ENCODE measurements around the gene CAND2. TPM values are rescaled to one million over a fixed set of nuclear protein-coding genes. Genes with fewer than 3 reads are reported as not detected.

CAND2 gene
- total RNA-seq, 6 experiments from 2014 or later: 4.5 to 10.5 (median 8.3) TPM

GRCh38 chr3:12791430-12791829 lies 5.0 kb upstream of the CAND2 start:
- Mint-ChIP-seq H3K9me3 (no peaks in the 10 kb centered on the region), H3K36me3 (ENCODE audit: low read depth) (no peaks in the 10 kb centered on the region), H3K27me3 (ENCODE audit: insufficient read depth) (peaks cover 13% of the 10 kb centered on the region), H3K27ac (no peak overlapping the region), H3K4me1 (ENCODE audit: low read depth) (peaks cover 6% of the 10 kb centered on the region), H3K4me3 (no peak overlapping the region)
- no peak for DNase-seq
- no peak for TF ChIP-seq CTCF (IDR thresholded peaks at IDR 0.05)

GRCh38 chr3:12793701-12794100 lies 2.8 kb upstream of the CAND2 start:
- no peak overlapping the region for H3K27ac Mint-ChIP-seq
- H3K4me1 Mint-ChIP-seq (ENCODE audit: low read depth): peaks cover 10% of the 10 kb centered on the region
- TF ChIP-seq CTCF (IDR thresholded peaks at IDR 0.05): no peak
- no peak for DNase-seq
- peaks cover 12% of the 10 kb centered on the region for H3K27me3 Mint-ChIP-seq (ENCODE audit: insufficient read depth)
- H3K4me3 Mint-ChIP-seq: no peak overlapping the region
- no peaks in the 10 kb centered on the region for H3K9me3 Mint-ChIP-seq
- no peaks in the 10 kb centered on the region for H3K36me3 Mint-ChIP-seq (ENCODE audit: low read depth)

- Mint-ChIP-seq H3K4me1 (ENCODE audit: low read depth) (peaks cover 10% of the 10 kb centered on the region), H3K4me3 (peak overlapping the region; percentile 88), H3K27ac (no peak overlapping the region; the same call in 1 of the 2 replicates), H3K9me3 (no peaks in the 10 kb centered on the region), H3K36me3 (ENCODE audit: low read depth) (no peaks in the 10 kb centered on the region), H3K27me3 (ENCODE audit: insufficient read depth) (peaks cover 10% of the 10 kb centered on the region)
- TF ChIP-seq CTCF (IDR thresholded peaks at IDR 0.05): no peak
- DNase-seq: no peak
Measured at GRCh38 chr3:12797124-12797891, 828 bp downstream of the CAND2 start.

GRCh38 chr3:12797892-12798558 lies 1.5 kb downstream of the CAND2 start:
- Mint-ChIP-seq H3K27ac (no peak overlapping the region), H3K27me3 (ENCODE audit: insufficient read depth) (peaks cover 10% of the 10 kb centered on the region)
- no peak for TF ChIP-seq CTCF (IDR thresholded peaks at IDR 0.05)

GRCh38 chr3:12798559-12799179 lies 2.2 kb downstream of the CAND2 start:
- no peak for DNase-seq
- Mint-ChIP-seq H3K4me3 (no peak overlapping the region), H3K36me3 (ENCODE audit: low read depth) (0 out of 2 replicates have a peak, but pooled peaks cover 3% of the 10 kb centered on the region), H3K27ac (no peak overlapping the region), H3K27me3 (ENCODE audit: insufficient read depth) (peaks cover 10% of the 10 kb centered on the region), H3K4me1 (ENCODE audit: low read depth) (peaks cover 10% of the 10 kb centered on the region), H3K9me3 (no peaks in the 10 kb centered on the region)
- TF ChIP-seq CTCF (IDR thresholded peaks at IDR 0.05): no peak

More at GRCh38 chr3:12797892-12798558, 1.5 kb downstream of the CAND2 start:
- no peaks in the 10 kb centered on the region for H3K36me3 Mint-ChIP-seq (ENCODE audit: low read depth)
- DNase-seq: no peak
- peak overlapping the region; percentile 41; the same call in 1 of the 2 replicates for H3K4me3 Mint-ChIP-seq
- H3K9me3 Mint-ChIP-seq: no peaks in the 10 kb centered on the region
- H3K4me1 Mint-ChIP-seq (ENCODE audit: low read depth): peaks cover 10% of the 10 kb centered on the region

All from HFFc6 (cell line).